ENCODE measurements around the gene SMC6.

- TF ChIP-seq CTCF (IDR thresholded peaks at IDR 0.05): no peak
- TF ChIP-seq POLR2A (IDR thresholded peaks at IDR 0.05): no peak
These were observed 38.9 kb upstream of the SMC6 start for GRCh38 chr2:17792515-17792914.

All from adrenal gland (tissue), 5 donors.